Measurements from ENCODE around the gene RUNX1.
"Not testable (repeated sequence)": the region's sequence is repeated elsewhere in the genome, so short reads cannot be mapped to it uniquely, and the experiment has no call there.

RUNX1 gene

DNA sequence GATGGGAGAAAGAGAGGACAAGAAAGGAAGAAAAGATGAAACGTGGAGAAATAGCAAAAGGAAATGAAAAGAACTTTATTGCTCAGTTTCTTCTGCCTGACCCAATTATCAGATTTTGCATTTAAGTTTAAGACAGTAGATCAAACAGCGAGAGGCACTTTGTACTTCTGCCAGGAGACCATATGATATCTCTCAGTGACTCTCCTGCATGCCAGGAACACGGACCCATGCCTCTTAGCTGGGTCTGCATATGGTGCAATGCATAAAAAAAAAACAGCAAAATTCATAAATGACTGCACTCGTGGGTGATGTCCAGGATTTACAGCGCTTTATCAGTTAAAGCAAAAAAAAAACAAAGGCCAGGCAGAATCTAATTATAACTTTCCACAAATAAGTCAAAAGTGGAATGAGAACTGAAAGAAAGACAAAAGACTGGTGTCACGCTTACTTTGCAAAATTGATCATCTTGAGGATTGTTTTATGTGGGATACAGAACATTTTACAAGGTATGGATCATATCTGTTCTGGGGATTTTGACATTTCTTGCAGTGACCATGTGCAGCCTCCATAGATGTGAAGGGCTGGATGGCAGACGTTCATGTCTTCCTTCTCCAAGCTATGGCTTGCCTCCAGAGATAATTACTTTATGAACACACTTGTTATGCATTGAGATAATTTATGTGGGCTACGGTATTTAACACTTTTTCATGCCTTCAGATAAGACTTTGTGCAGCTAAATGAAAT is 79.5 kb downstream of the RUNX1 start:
- no peak for DNase-seq (ENCODE audit: low read depth, low spot score)

DNA sequence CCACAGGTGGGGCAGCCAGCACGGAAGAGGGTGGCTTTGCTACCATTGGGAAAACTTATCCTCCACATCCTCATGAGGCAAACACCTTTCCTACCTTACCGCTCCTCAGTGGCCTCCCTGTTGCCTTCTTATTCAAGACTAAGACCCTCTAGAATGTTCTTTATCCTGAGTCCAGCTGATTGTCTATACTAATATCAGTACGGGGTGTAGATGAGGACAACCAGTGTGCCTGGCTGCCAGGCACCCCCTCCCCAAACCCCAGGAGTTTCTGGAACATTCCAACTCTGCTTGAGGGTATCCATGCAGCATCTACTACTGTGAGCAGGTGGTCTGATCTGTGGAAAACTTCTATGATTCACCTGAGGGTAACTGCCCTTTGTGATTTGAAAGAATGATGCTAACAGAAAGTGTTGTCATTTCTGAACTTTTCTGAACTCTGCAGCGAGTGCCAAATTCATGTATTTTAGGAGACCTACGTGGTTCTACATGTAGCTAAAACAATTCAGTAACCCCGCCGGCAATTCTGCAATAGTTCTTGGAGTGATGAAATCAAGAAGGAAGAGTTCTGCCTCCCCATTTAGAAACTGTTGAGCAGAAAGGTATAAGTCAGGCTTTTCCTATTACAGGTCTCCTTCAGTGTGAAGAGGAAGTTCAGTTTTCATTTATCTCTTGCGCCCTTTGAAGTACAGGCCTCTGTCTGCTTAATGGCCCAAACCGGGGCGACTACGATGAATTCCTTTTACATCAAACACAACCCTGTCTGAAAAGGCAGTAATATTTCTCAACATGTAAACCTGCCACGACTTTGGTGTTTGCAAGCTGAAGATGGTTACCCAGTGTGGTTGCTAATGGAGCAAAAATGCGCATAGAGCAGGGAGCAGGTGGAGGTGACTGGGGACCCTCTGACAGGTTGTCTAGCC is 80.4 kb downstream of the RUNX1 start:
- DNase-seq (ENCODE audit: low read depth, low spot score), result no peak

DNA sequence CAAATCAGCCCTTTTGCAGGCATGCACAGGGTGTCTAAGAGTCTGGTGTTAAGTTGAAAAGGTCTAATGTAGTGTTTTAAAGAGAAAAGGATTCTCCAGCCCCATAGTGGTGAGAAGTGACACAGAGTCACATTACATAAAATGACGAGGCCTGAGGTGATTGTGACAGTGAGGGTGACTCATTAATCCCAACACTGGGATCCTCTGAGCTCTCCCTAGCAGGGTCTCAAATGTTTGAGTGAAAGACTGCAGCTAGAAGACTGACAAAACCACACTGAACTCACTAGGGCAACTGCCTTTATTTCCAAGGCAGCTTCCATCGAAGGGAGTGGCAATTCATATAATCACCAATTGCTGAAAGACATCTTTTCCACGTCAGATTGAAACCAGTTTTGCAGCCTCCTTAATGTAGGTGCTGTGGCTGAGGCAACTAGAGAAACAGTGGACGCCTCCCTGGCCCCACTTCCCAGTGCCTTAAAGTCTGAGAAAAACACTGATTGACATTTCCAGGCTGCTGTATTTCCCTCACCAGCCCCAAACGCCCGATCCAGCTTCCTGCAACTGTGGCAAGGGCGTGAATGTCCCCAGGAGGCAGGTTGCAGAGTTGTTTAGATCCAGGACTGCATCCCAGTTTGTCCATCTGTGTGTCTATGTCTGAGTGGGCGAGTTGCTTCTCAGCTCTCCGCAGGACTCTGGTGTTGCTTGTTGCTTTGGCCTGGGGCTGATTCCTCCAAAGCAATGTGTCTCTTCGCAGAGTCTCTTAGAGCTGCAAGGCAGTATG is 81.4 kb downstream of the RUNX1 start:
- no peak for DNase-seq (ENCODE audit: low read depth, low spot score)

DNA sequence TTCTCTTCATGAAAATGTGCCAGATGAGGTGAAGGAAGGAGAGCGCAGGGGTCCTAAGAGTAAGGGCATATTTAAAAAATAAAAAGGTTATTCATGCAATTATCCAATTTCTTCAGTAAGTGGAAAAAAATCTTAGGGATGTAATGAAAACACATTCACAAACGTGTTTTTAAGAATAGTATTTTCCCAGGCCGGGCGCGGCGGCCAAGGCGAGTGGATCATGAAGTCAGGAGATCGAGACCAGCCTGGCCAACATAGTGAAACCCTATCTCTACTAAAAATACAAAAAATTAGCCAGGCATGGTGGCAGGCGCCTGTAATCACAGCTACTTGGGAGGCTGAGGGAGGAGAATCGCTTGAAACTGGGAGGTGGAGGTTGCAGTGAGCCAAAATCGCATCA is 82.2 kb downstream of the RUNX1 start:
- not testable (repeated sequence) for DNase-seq (ENCODE audit: low read depth, low spot score)

DNA sequence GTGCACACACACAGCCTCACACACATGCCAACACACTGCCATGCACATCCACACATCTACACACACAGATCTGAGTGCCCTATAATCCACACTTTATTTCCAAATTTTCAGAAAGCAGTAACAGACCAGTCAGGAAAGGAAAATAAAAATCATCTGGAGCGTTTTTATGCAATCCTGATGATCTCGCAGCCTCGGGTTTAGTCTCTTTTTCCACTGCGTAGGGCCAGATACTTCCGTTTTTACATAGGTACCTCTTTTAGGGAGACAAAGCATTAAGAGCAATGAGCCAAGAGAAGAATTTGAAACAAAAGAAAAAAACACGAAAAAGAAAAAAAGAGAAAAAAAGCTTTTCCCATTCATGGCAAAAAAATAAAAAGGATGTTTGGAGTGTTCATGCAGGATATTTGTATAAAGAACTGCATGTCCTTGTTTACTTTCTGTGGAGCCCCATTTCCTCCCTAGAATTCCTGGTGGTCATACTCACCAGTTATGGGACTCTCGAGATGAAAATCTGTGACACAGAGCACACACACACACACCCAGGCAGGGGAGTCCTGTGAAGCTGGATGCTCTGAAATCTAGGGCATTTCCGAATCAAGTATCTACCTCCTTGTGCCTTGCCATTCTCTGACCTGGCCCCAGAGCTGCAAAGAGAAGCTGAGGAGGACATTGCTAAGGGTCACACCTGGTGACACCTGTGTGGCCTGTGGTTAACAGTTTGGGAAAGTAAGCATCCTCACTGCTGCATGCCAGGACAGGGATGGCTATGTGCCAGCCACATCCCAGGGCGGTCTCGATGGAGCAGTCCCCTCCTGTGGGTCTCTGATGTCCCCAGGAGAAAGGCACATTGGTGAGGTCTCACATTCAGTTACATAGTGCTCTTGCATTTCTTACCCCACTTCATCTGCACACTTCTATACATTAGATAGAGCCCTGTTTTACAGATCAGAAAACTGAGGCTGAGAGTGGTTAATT is 83.6 kb downstream of the RUNX1 start:
- DNase-seq (ENCODE audit: low read depth, low spot score), result no peak

DNA sequence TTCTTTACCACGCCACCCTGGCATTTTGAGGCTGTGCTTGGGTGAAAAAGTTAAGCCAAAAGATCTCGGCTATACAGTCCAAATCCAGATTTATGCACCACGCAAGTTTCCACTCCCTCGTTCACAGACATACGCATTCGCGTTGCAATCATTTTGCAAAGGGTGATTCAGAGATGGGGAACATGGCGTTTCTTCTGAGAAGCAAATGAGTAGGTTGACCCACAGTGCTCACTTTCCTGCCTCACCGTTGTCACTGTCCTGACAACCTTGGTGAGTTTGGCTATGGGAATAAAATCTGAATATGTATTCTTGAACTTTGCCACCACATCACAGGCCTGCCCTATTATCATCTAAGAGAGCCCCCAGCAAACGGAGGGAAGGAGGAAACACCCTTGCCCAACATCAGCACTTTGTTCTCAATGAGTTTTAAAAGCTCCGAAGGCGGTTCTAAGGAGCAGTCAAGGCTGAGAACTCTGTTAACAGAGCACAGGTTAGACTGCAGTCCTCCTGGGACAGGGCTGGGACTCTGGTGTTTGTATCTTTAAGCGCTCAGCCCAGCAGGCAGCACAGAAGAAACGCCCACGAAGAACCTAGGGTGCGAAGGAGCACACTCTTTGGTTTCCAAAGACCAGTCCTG is 86.4 kb downstream of the RUNX1 start:
- no peak for DNase-seq (ENCODE audit: low read depth, low spot score)

DNA sequence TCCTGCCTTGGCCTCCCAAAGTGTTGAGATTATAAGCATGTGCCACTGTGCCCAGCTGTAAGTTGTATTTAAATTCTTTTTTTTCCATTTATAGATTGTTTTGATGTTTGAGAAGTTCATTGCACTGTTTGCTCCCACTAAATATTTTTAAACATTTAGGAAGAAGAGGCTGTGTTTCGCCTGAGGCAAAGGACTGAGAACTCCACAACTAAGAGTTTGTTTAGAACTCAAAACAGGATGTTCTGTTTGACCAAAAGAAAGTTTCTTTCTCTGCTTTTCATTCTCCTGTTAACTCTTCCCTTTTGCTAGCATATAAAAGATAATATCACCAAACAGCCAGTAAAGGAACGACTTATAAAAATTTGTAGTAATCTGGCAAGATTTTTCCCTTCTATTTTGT is 87.0 kb downstream of the RUNX1 start:
- no peak for DNase-seq (ENCODE audit: low read depth, low spot score)

DNA sequence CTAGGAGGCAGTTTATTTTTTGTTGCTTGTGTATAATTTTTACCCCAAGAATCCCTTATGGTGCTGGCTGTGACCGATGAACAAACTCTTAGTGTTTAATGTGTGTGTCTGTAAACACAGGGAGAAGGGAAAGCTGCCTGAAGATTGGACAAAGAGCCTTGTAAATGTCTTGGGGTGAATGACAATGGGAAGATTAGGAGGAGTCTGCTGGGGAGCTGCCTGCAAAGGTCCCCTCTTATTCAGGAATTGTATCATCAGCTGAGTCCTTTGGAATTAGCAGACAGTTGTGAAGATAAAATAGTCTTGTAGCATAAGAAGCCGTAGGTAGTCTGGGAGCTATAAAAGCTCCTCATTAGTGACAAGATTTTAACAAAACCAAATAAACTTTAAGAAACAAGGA is 88.4 kb downstream of the RUNX1 start:
- DNase-seq (ENCODE audit: low read depth, low spot score), result no peak

DNA sequence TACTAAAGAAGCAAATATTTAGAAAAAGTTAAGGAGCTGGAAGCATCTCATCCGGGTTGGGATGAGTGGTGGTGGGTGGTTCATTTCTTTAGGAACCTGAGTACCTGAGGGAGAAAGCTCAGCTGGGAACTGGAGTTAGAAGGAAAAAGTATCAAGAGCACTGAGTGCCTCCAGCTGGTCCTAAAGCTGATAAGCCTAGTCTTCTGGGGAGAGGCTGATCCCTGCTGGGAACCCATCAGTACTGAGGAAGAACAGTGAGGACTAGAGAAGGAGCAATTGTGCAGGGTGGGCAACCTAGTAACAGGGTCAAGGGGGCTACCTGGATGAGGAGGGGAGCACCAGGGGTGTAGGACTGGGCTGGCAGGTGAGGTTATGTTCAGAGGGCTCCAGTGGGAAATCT is 89.5 kb downstream of the RUNX1 start:
- DNase-seq (ENCODE audit: low read depth, low spot score), result no peak

DNA sequence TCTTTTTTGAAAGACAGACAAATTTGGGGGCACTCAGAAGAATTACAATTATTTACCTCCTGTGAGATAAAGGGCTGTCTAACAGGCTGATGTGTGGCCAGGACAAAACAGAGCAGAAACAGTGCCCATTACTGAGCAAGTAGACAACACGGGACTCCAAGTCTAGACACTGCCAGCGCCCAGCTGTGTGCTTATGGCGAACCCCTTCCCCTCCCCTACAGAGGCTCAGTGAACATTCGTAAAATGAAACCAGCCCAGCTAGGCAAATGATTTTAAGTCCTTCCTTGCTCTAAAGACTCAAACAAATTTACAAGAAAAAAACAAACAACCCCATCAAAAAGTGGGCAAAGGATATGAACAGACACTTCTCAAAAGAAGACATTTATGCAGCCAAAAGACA is 91.1 kb downstream of the RUNX1 start:
- no peak for DNase-seq (ENCODE audit: low read depth, low spot score)

DNA sequence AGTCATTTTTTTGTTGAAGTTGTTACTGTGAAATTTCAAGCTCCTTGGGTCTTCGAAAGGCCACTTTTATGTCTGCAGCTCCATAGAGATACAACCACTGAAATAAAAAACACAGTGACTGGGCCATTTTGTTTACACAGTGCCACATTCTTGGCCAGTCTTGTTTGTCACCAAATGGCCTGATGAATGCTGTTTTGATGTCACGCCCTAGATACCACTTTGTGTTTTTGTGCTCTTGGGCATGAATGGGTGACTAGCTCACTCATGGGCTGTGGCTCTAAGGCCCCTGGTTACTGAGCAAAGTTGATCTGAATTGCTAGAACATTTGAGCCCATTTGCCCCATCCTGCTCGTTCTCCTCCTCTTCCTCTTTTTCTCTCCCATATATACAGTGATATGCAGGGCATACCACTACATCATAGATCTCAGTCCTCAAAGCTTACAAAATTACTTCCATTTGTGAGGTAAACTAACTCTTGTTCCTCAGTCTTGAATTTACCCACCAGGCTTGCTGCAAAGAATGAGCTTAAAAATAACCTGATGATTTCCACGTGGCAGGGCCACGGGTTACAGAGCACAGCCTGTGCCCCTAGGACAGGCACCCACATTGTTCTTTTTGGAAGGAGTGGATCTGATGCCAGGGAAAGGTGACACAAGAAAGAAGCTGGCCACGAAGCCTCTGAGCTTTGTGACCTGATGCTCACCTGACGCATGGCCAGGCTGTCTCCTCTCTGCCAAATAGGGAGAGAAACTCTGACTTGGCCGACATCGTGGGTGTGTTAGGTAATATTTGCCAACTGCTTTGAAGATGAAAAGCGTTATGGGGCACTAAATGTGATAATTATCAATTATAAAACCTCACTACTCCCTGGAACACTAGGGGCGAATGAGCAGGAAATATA is 92.4 kb downstream of the RUNX1 start:
- no peak for DNase-seq (ENCODE audit: low read depth, low spot score)

DNA sequence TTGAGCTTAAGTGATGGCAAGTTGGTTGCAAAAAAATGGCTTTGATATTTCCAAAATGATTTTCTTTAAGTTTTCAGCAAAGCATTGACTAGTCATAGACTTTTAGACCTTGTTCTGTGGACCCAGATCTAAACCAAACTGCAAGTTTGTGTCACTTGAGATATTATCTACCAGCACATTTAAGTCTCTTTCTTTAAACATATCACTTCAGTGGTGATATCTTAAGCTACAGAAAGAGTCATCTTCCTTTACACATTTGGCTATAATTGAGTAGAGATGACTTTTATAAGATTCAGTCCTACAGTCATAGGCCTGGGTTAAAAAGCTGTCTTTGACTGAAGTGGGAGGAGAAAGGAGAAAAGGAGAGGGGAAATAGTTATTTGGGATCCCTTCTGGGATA is 95.2 kb downstream of the RUNX1 start:
- no peak for DNase-seq (ENCODE audit: low read depth, low spot score)

DNA sequence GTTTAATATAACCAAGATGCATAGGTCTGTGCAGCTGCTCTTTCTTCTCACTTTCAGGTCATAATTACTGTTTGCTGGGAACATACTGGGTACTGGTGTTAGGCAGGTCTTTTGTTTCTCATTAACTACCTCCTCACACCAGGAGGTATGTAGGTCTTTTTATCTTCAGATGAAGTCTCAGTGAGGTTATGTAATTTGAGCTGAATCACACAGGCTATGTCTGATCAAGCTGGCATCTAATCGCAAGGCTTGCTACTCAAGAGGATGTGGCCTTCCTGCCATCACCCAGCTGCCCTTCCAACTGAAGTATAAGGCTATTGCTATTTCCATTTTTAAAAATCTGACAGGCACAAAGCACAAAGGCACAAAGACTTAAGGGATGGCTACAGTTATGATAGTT is 96.4 kb downstream of the RUNX1 start:
- DNase-seq (ENCODE audit: low read depth, low spot score), result no peak

DNA sequence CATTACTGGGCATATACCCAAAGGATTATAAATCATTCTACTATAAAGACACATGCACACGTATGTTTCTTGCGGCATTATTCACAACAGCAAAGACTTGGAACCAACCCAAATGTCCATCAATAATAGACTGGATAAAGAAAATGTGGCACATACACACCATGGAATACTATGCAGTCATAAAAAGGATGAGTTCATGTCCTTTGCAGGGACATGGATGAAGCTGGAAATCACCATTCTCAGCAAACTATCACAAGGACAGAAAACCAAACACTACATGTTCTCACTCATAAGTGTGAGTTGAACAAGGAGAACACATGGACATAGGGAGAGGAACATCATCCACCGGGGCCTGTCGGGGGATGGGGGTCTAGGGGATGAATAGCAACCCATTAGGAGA is 97.2 kb downstream of the RUNX1 start:
- DNase-seq (ENCODE audit: low read depth, low spot score), result not testable (repeated sequence)

DNA sequence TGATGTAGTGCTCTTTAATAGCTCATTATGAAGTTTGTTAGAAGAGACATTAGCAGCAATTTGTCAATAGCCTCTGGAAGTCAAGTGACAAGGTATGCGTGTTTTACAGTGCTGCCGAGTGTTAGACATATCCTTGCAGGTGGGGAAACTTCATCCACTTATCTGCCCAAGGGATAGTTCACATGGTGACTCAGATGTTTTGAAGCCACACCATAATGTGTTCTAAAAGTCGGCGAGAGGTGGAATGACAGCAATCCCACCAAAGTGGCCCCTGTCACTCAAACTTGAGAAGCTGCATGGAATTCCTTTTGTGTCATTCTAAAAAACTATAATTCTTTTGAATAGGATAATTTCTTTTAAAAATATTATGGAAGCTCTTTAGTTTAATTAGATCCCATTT is 98.1 kb downstream of the RUNX1 start:
- DNase-seq (ENCODE audit: low read depth, low spot score), result no peak

DNA sequence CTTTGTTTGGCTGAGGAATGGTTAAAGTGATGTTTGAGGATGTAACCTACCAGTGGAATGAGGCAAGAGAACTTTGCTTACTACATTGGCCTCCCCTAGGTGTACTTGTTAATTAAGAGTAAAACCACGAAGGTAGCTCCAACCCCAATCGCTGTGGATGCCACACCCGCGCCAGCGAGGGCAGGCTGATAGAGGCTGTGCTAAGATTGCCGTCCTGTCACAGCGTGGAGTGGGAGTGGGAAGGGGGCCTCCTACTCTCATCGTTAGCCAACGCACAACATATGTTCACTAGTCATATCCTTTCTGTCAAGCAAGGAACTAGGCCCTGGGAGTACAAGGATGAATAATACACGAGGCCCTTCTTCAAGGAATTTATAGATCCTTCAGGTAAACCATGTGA is 99.6 kb downstream of the RUNX1 start:
- DNase-seq (ENCODE audit: low read depth, low spot score), result no peak

DNA sequence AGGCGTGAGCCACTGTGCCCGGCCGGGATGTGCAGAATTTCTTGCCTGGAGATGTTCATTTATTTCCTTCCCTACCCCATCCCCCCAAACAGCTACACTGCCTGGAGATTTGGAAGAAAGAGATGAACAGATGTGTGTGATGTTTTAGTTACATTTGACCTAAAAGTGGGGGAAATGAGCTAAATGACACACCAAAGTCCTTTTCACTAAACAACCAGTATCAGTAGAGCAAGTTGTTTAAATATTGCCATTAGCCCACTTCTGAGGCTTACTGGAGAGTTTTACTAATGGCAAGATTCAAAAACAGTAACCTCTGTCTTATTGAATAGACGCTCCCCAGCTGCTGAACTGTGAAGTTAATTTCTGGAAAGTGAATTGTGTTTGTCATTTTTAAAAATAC is 100.1 kb downstream of the RUNX1 start:
- DNase-seq (ENCODE audit: low read depth, low spot score), result no peak

DNA sequence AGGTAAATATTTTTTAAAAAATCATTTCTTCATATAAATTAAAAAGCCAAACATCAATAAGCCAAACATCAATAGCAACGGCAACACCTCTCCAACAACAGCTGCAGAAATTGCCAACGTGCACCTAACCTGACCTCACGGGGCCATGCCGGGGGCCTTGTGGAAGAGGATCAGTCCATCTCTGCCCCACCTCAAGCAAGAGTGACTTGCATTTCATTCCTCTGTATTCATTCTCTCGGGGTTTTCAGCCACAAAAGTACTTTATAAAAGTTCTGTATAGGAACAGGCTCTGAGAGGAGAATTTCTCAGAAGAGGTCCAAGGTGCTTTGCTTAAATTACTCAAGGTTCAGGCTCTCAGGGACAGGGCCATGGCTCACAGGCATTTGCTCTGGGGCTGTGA is 100.9 kb downstream of the RUNX1 start:
- no peak for DNase-seq (ENCODE audit: low read depth, low spot score)

DNA sequence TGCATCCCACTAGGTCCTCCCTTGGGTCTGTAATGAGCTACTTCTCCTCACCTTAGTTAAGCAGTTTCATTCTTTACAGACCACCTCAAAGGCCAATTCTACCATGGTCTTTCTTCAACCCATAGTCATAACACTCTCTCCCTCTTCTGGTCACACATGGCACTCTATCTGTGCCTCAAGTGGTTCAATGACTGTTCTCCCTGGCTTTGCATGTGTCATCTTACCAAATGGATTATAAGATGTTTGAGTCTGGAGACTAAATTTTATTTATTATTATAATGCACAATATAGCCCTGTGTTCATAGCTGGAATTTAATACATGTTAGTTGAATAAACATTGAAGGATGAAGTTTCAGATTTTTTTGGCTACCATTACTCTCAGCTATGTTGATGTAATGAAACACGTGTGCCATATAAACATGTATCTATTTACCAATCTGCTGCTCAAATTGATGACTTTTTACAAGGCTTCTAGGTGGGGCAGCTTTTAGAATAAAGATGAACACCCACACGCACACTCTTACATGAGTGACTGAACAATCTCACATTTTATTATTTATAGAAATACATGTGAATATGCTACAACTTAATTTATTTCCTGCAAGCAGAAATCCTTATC is 102.1 kb downstream of the RUNX1 start:
- no peak for DNase-seq (ENCODE audit: low read depth, low spot score)
